ENCODE data around the gene NUP42. TPM values are rescaled to one million over a fixed set of nuclear protein-coding genes. Genes with fewer than 3 reads are reported as not detected.

Gene NUP42
- total and polyA plus RNA-seq, 2 experiments from 2014 or later: 23.6 to 47.9 TPM

- Histone ChIP-seq H3K9me3 (ENCODE audit: low read depth) (no peaks in the 10 kb centered on the region), H3K79me2 (no peaks in the 10 kb centered on the region), H3K4me3 (no peak overlapping the region), H3K36me3 (replicated peaks; ENCODE audit: insufficient read depth, low read depth) (no peaks in the 10 kb centered on the region), H3K9me2 (replicated peaks; ENCODE audit: insufficient read depth) (no peaks in the 10 kb centered on the region), H4K20me1 (ENCODE audit: insufficient read depth, poor library complexity, severe bottlenecking) (no peaks in the 10 kb centered on the region), H3K4me1 (ENCODE audit: insufficient read depth) (peaks cover 3% of the 10 kb centered on the region), H3K4me2 (no peak overlapping the region), H2AFZ (no peak overlapping the region), H3K27ac (no peak overlapping the region), H3K27me3 (no peaks in the 10 kb centered on the region)
- 96% methylated on average over 1 of the region's 1 CpG for whole genome bisulfite sequencing (ENCODE audit: low lambda C conversion rate, missing lambda C conversion rate)
- TF ChIP-seq CTCF (IDR thresholded peaks at IDR 0.05; ENCODE audit: poor library complexity) (no peak), EZH2phosphoT487 (IDR thresholded peaks at IDR 0.05; ENCODE audit: low read depth, severe bottlenecking, unreplicated experiment) (no peak), EZH2 (IDR thresholded peaks at IDR 0.05; ENCODE audit: borderline replicate concordance) (no peak)
- DNase-seq (ENCODE audit: low spot score): no peak
These were observed 20.4 kb upstream of the NUP42 start for GRCh38 chr7:23161482-23161881.

- H3K9me2 ChIP-seq (replicated peaks; ENCODE audit: insufficient read depth): no peaks in the 10 kb centered on the region
- H3K27ac ChIP-seq: no peak overlapping the region
- WGBS (ENCODE audit: low lambda C conversion rate, missing lambda C conversion rate): 92% methylated on average over 3 of the region's 3 CpGs
- no peak overlapping the region for H3K4me2 ChIP-seq
- TF ChIP-seq EZH2phosphoT487 (IDR thresholded peaks at IDR 0.05; ENCODE audit: low read depth, severe bottlenecking, unreplicated experiment): no peak
- TF ChIP-seq CTCF (IDR thresholded peaks at IDR 0.05; ENCODE audit: poor library complexity): no peak
- TF ChIP-seq EZH2 (IDR thresholded peaks at IDR 0.05; ENCODE audit: borderline replicate concordance): no peak
- H3K79me2 ChIP-seq: no peaks in the 10 kb centered on the region
- H4K20me1 ChIP-seq (ENCODE audit: insufficient read depth, poor library complexity, severe bottlenecking): no peaks in the 10 kb centered on the region
- H3K27me3 ChIP-seq: no peaks in the 10 kb centered on the region
- DNase-seq (ENCODE audit: low spot score): no peak
- H3K4me3 ChIP-seq: no peak overlapping the region
- H3K36me3 ChIP-seq (replicated peaks; ENCODE audit: insufficient read depth, low read depth): no peaks in the 10 kb centered on the region
- peaks cover 3% of the 10 kb centered on the region for H3K4me1 ChIP-seq (ENCODE audit: insufficient read depth)
- no peak overlapping the region for H2AFZ ChIP-seq
- H3K9me3 ChIP-seq (ENCODE audit: low read depth): no peaks in the 10 kb centered on the region
These were observed 17.0 kb upstream of the NUP42 start for GRCh38 chr7:23164846-23165245.

- H3K9me3 ChIP-seq (ENCODE audit: low read depth): no peaks in the 10 kb centered on the region
- no peak for DNase-seq (ENCODE audit: low spot score)
- no peak overlapping the region for H3K4me3 ChIP-seq
- no peaks in the 10 kb centered on the region for H3K79me2 ChIP-seq
- no peaks in the 10 kb centered on the region for H4K20me1 ChIP-seq (ENCODE audit: insufficient read depth, poor library complexity, severe bottlenecking)
- H3K36me3 ChIP-seq (replicated peaks; ENCODE audit: insufficient read depth, low read depth): no peaks in the 10 kb centered on the region
- H3K27me3 ChIP-seq: no peaks in the 10 kb centered on the region
- H3K9me2 ChIP-seq (replicated peaks; ENCODE audit: insufficient read depth): no peaks in the 10 kb centered on the region
- H3K27ac ChIP-seq: no peak overlapping the region
- H2AFZ ChIP-seq: no peak overlapping the region
- 100% methylated on average over 1 of the region's 1 CpG for WGBS (ENCODE audit: low lambda C conversion rate, missing lambda C conversion rate)
- no peak overlapping the region for H3K4me2 ChIP-seq
- no peak for TF ChIP-seq EZH2phosphoT487 (IDR thresholded peaks at IDR 0.05; ENCODE audit: low read depth, severe bottlenecking, unreplicated experiment)
- no peak for TF ChIP-seq EZH2 (IDR thresholded peaks at IDR 0.05; ENCODE audit: borderline replicate concordance)
- no peak for TF ChIP-seq CTCF (IDR thresholded peaks at IDR 0.05; ENCODE audit: poor library complexity)
- H3K4me1 ChIP-seq (ENCODE audit: insufficient read depth): no peaks in the 10 kb centered on the region
These were observed 16.5 kb upstream of the NUP42 start for GRCh38 chr7:23165316-23165715.

GRCh38 chr7:23167691-23168090, 14.2 kb upstream of the NUP42 start:
- Histone ChIP-seq H3K9me3 (ENCODE audit: low read depth) (no peaks in the 10 kb centered on the region), H4K20me1 (ENCODE audit: insufficient read depth, poor library complexity, severe bottlenecking) (no peaks in the 10 kb centered on the region), H2AFZ (no peak overlapping the region), H3K79me2 (no peaks in the 10 kb centered on the region), H3K4me3 (no peak overlapping the region), H3K4me1 (ENCODE audit: insufficient read depth) (no peaks in the 10 kb centered on the region), H3K36me3 (replicated peaks; ENCODE audit: insufficient read depth, low read depth) (no peaks in the 10 kb centered on the region), H3K27me3 (no peaks in the 10 kb centered on the region), H3K27ac (no peak overlapping the region), H3K9me2 (replicated peaks; ENCODE audit: insufficient read depth) (no peaks in the 10 kb centered on the region), H3K4me2 (no peak overlapping the region)
- no peak for DNase-seq (ENCODE audit: low spot score)
- 90% methylated on average over 5 of the region's 5 CpGs for whole genome bisulfite sequencing (ENCODE audit: low lambda C conversion rate, missing lambda C conversion rate)
- TF ChIP-seq CTCF (IDR thresholded peaks at IDR 0.05; ENCODE audit: poor library complexity) (no peak), EZH2 (IDR thresholded peaks at IDR 0.05; ENCODE audit: borderline replicate concordance) (no peak), EZH2phosphoT487 (IDR thresholded peaks at IDR 0.05; ENCODE audit: low read depth, severe bottlenecking, unreplicated experiment) (no peak)

All from hepatocyte (in vitro differentiated cells).